Fibroblast of lung (primary cell): ENCODE measurements around the gene MKI67. TPM values are rescaled to one million over a fixed set of nuclear protein-coding genes. Genes with fewer than 3 reads are reported as not detected.

Experiments used
- DNase-seq, 2 donors: peaks; one replicate each; pipeline versions ENCODE4 v3.0.0 to v3.0.0-alpha.2; 2010; ENCODE audit warnings: low read depth in 2 of 2
- H2AFZ ChIP-seq: 2 replicates; pipeline ENCODE4 v1.5.1; 2012; ENCODE audit warnings: low read length, control low read depth, inconsistent platforms
- H3K27ac ChIP-seq: 2 replicates; pipeline ENCODE4 v1.5.1; 2011; ENCODE audit warnings: low read length, control low read depth; ENCODE audit not compliant: insufficient read depth
- H3K27me3 ChIP-seq: 2 replicates; pipeline ENCODE4 v1.5.1; 2011; ENCODE audit warnings: mild to moderate bottlenecking, low read length; ENCODE audit not compliant: control insufficient read depth, insufficient read depth
- H3K36me3 ChIP-seq: 2 replicates; pipeline ENCODE4 v1.5.1; 2011; ENCODE audit warnings: low read length; ENCODE audit not compliant: control insufficient read depth, insufficient read depth
- H3K4me1 ChIP-seq: 2 replicates; pipeline ENCODE4 v1.5.1; 2011; ENCODE audit warnings: low read length; ENCODE audit not compliant: control insufficient read depth, insufficient read depth; ENCODE audit errors: extremely low read depth
- H3K4me2 ChIP-seq: 2 replicates; pipeline ENCODE4 v1.5.1; 2011; ENCODE audit warnings: low read length, control low read depth; ENCODE audit not compliant: insufficient read depth; ENCODE audit errors: extremely low read depth
- H3K4me3 ChIP-seq, 4 experiments: fragments of 200-600 bp in 1 of 4; sonication (generic) in 1 of 4; replicated peaks in 1 of 4; 2 replicates each; pipeline ENCODE4 v1.5.1; 2011 to 2016; ENCODE audit warnings: low read length in 4 of 4, low read depth in 3 of 4, mild to moderate bottlenecking in 3 of 4, control low read depth in 2 of 4, inconsistent platforms in 1 of 4, mixed read lengths in 1 of 4; ENCODE audit not compliant: insufficient read depth in 1 of 4; ENCODE audit errors: control extremely low read depth in 1 of 4
- H3K79me2 ChIP-seq: 2 replicates; pipeline ENCODE4 v1.5.1; 2012; ENCODE audit warnings: mild to moderate bottlenecking, low read length, inconsistent platforms; ENCODE audit not compliant: control insufficient read depth, insufficient read depth
- H3K9ac ChIP-seq: 2 replicates; pipeline ENCODE4 v1.5.1; 2011; ENCODE audit warnings: mild to moderate bottlenecking, low read length, control low read depth; ENCODE audit not compliant: insufficient read depth
- H3K9me3 ChIP-seq: 2 replicates; pipeline ENCODE4 v1.5.1; 2012; ENCODE audit warnings: low read depth, low read length; ENCODE audit not compliant: control insufficient read depth, insufficient read depth
- H4K20me1 ChIP-seq: 2 replicates; pipeline ENCODE4 v1.5.1; 2011; ENCODE audit warnings: low read length; ENCODE audit not compliant: control insufficient read depth, insufficient read depth; ENCODE audit errors: extremely low read depth
- EZH2 ChIP-seq: IDR thresholded peaks from 2 replicates; pipeline ENCODE4 v1.5.1; 2012; ENCODE audit warnings: low read length, control low read depth, mild to moderate bottlenecking; ENCODE audit errors: missing control alignments
- polyA plus RNA-seq, 2 donors: library from polyadenylated mRNA; depleted of rRNA in 1 of 2; stranded (reverse) in 1 of 2; unstranded in 1 of 2; fragments of >200 nt; gene quantifications; 2 replicates each; pipeline ENCODE4 v1.2.1, GENCODE V29; 2011 to 2012; ENCODE audit warnings: missing spikeins in 1 of 2
- total RNA-seq: library from RNA; depleted of rRNA; stranded (reverse); fragments of >200 nt; gene quantifications from 2 replicates; pipeline ENCODE4 v1.2.1, GENCODE V29; 2014
- TF ChIP-seq, protein P1 (sequence below), 2 donors: IDR thresholded peaks in 1 of 2; conservative IDR thresholded peaks in 1 of 2; 1 replicate in 1 of 2; 2 replicates in 1 of 2; pipeline ENCODE4 v1.5.1; 2011 to 2012; ENCODE audit warnings: low read length in 2 of 2, control low read depth in 1 of 2, inconsistent platforms in 1 of 2, low read depth in 1 of 2, mild to moderate bottlenecking in 1 of 2

Gene MKI67
- total and polyA plus RNA-seq, 2 donors (not counting 1 experiment from before 2014, with no cell fraction given): 4.3 to 6.4 TPM

DNA sequence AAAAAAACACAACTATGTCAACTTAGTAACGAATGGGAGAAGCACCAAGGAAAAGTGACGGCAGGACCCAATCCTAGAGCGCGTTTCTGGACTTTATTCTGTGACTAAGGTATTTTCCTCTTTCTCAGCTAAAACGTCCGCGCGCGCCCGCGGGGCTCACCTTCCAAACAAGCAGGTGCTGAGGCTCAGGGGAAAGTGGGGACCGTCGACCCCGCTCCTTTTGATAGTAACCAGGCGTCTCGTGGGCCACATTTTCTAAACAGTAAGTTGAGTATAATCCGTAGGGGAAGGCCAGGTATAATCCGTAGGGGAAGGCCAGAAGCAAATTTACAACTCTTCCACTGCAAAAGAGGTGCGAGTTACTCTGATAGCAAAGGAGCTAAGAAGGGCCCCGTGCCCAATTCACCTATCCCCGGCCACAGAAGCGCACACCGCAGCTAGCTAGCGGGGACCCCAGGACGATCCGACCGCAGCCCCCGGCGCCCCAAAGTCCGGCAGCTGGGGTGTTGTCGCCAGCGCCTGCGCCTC is 743 bp downstream of the MKI67 start:
- peak overlapping the region; percentile 61 for H3K9ac ChIP-seq
- no peaks in the 10 kb centered on the region for H3K27me3 ChIP-seq
- H2AFZ ChIP-seq: peak overlapping the region; percentile 64
- no peak for TF ChIP-seq EZH2
- TF ChIP-seq, protein P1, sequence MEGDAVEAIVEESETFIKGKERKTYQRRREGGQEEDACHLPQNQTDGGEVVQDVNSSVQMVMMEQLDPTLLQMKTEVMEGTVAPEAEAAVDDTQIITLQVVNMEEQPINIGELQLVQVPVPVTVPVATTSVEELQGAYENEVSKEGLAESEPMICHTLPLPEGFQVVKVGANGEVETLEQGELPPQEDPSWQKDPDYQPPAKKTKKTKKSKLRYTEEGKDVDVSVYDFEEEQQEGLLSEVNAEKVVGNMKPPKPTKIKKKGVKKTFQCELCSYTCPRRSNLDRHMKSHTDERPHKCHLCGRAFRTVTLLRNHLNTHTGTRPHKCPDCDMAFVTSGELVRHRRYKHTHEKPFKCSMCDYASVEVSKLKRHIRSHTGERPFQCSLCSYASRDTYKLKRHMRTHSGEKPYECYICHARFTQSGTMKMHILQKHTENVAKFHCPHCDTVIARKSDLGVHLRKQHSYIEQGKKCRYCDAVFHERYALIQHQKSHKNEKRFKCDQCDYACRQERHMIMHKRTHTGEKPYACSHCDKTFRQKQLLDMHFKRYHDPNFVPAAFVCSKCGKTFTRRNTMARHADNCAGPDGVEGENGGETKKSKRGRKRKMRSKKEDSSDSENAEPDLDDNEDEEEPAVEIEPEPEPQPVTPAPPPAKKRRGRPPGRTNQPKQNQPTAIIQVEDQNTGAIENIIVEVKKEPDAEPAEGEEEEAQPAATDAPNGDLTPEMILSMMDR (conservative IDR thresholded peaks at IDR 0.05 in 1 of 2, IDR thresholded peaks at IDR 0.05 in 1 of 2; ENCODE audit: low read depth in 1 of 2, low read length in 2 of 2): no peak
- no peaks in the 10 kb centered on the region for H4K20me1 ChIP-seq
- H3K36me3 ChIP-seq: no peaks in the 10 kb centered on the region
- peaks cover 53% of the 10 kb centered on the region for H3K79me2 ChIP-seq
- peak overlapping the region; percentile 84 for H3K27ac ChIP-seq
- H3K4me2 ChIP-seq: peak overlapping the region; percentile 92
- H3K4me3 ChIP-seq: peak overlapping the region; percentile 55 to 79 (median 63)
- peak in 1 of 2 donors; percentile 16 for DNase-seq
- no peaks in the 10 kb centered on the region for H3K9me3 ChIP-seq
- peaks cover 3% of the 10 kb centered on the region for H3K4me1 ChIP-seq

DNA sequence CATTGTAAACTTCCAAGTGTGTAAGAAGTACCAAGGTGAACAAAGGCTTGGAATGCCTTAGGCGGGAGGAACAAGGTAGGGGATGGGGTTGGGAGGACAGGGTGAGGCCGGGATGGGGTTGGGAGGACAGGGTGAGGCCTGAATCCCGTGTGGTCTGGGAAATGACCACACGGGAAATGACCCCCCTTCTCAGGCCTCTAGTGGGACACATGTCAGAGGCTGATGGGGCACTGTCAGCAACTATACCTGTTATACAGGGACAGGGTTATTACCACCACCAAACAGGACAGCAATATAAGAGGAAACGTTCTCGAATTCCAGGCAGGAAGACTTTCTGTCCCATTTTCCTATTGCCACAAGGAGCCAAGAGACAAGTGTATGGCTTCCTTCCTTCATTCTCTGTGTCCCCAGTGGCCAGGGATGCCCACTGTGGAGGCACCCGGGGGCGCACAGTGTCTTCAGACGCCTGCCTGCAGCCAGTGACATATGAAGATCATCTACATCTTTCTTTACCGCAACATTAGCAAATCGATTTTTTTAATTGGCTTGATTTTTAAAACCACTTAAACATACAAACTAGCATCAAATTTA is 1.3 kb downstream of the MKI67 start:
- no peaks in the 10 kb centered on the region for H3K36me3 ChIP-seq
- peak overlapping the region; percentile 84 for H3K27ac ChIP-seq
- H3K27me3 ChIP-seq: no peaks in the 10 kb centered on the region
- H3K4me3 ChIP-seq: peak overlapping the region; percentile 55 to 79 (median 63)
- peak overlapping the region; percentile 64 for H2AFZ ChIP-seq
- no peak for DNase-seq
- H3K4me2 ChIP-seq: peak overlapping the region; percentile 92
- H4K20me1 ChIP-seq: no peaks in the 10 kb centered on the region
- peaks cover 3% of the 10 kb centered on the region for H3K4me1 ChIP-seq
- TF ChIP-seq EZH2: no peak
- TF ChIP-seq, protein P1 (conservative IDR thresholded peaks at IDR 0.05 in 1 of 2, IDR thresholded peaks at IDR 0.05 in 1 of 2; ENCODE audit: low read depth in 1 of 2, low read length in 2 of 2): no peak
- no peak overlapping the region for H3K9ac ChIP-seq
- peaks cover 57% of the 10 kb centered on the region for H3K79me2 ChIP-seq
- H3K9me3 ChIP-seq: no peaks in the 10 kb centered on the region

DNA sequence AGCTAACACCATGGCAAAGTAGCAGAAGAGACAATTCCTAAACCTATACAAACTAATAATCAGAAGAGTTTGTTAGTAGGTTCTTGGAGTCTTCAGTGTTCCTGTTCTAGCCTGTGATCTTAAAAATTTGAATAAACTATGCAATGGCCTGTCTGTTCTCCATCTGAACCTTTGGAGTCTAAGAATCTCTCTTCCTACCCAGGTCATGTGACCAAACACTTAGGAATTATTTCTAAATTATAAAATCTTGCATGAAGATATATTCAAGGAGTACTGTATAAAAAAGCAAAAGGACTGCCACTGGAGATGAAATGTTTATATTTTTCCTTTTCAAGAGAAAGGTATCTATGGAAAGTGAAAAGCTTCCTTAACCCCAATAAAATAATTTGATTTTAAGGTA is 2.4 kb downstream of the MKI67 start:
- peak overlapping the region; percentile 55 to 79 (median 63) for H3K4me3 ChIP-seq

More for the DNA sequence above, 2.4 kb downstream of the MKI67 start:
- Histone ChIP-seq H3K27ac (no peak overlapping the region), H2AFZ (peak overlapping the region; percentile 67), H3K9me3 (no peaks in the 10 kb centered on the region), H3K4me1 (peaks cover 3% of the 10 kb centered on the region), H3K79me2 (peaks cover 67% of the 10 kb centered on the region), H3K27me3 (no peaks in the 10 kb centered on the region), H3K9ac (no peak overlapping the region), H3K4me2 (peak overlapping the region; percentile 92), H3K36me3 (no peaks in the 10 kb centered on the region), H4K20me1 (no peaks in the 10 kb centered on the region)
- no peak for DNase-seq
- TF ChIP-seq, protein P1 (conservative IDR thresholded peaks at IDR 0.05 in 1 of 2, IDR thresholded peaks at IDR 0.05 in 1 of 2; ENCODE audit: low read depth in 1 of 2, low read length in 2 of 2): no peak
- TF ChIP-seq EZH2: no peak
